ENCODE data around the gene FCMR.

The FCMR gene

GRCh38 chr1:206921772-206922265 lies at the start of gene FCMR:
FCMR (minus strand) TSS chr1:206921941; CDS start chr1:206921854, 87 bp downstream.
- no peaks in the 10 kb centered on the region for H3K9me2 ChIP-seq (replicated peaks; ENCODE audit: control insufficient read depth, low read length)
- peaks cover 17% of the 10 kb centered on the region for H3K27me3 ChIP-seq (ENCODE audit: control insufficient read depth, low read length)
- H3K27ac ChIP-seq (ENCODE audit: low read depth, low read length): peak within 1 kb of the TSS; percentile 68
- H3K4me2 ChIP-seq (ENCODE audit: low read length): peak within 1 kb of the TSS; percentile 85
- no peaks in the 10 kb centered on the region for H3K36me3 ChIP-seq (ENCODE audit: control insufficient read depth, low read length)
- TF ChIP-seq CTCF (IDR thresholded peaks at IDR 0.05; ENCODE audit: low read depth, low read length, poor library complexity, severe bottlenecking) (no peak), EZH2phosphoT487 (IDR thresholded peaks at IDR 0.05; ENCODE audit: borderline replicate concordance, low read length) (no peak)
- no peaks in the 10 kb centered on the region for H3K9me3 ChIP-seq (ENCODE audit: control insufficient read depth, insufficient read depth, low read length)
- H4K20me1 ChIP-seq (ENCODE audit: control insufficient read depth, insufficient read depth, low read depth, low read length): no peaks in the 10 kb centered on the region
- peaks cover 4% of the 10 kb centered on the region; the same call in 1 of the 2 replicates for H3F3A ChIP-seq (ENCODE audit: control insufficient read depth, insufficient read depth)
- H3K4me1 ChIP-seq (ENCODE audit: control insufficient read depth, low read length): peaks cover 51% of the 10 kb centered on the region
- H3K4me3 ChIP-seq (ENCODE audit: low read length): peak within 1 kb of the TSS; percentile 55
- no peaks in the 10 kb centered on the region for H3K79me2 ChIP-seq (ENCODE audit: control insufficient read depth, low read length)

DNA sequence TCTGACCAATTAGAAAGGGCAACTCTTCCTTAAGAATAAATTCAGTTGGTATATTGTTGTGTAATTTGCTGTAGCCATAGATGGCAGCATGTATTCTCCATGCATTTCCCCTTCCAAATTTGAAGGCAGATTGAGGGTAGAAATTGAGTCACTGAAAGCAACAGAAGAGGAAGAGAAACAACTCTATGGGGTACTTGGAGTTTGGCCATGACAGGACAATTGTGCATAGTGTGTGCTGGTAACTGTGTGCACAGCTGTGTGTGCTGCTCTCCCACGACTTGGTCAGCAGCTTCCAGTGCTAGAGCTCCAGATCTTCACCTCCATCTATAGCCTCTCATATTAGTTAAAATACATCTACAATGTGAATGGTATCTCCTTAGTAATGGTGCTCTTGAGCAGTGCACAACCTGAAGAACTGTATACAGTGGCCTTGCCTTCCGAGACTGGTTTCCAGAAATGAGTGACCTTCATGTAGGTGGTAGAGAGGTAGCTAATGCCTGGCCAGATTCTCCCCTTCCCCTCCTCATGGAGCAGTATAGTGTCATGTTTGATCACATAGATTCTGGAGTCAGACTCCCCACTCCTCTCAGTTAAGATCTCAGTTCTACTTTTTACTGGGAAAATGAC lies 49.4 kb upstream of the FCMR start:
- no peak overlapping the region for H3K27ac ChIP-seq (ENCODE audit: low read depth, low read length)
- H4K20me1 ChIP-seq (ENCODE audit: control insufficient read depth, insufficient read depth, low read depth, low read length): no peaks in the 10 kb centered on the region

DNA sequence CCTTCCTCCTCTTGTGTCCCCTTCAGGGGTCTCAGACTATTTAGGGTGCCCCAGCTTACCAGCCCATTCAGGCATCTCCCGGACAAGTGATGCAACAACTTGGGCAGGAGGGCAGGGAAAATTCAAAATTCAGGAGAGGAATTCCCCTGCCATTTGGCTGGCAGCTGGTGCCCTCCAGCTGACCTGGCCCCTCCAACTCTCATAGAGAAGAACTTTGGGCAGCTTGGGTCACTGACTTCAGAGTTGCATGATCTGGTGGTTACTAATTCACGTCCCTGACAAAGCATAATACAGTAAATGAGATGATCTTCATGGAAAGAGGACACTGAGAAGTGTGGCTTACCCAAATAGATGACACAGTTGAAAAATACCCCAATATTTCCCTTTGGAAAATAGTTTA lies 48.7 kb upstream of the FCMR start, which contains the start of gene FCAMR:
Gene FCAMR, minus strand, starts transcription at position 15 of the 400 bp plus-strand sequence. CDS start 335 bp downstream, outside the sequence.
- TF ChIP-seq CTCF (IDR thresholded peaks at IDR 0.05; ENCODE audit: low read depth, low read length, poor library complexity, severe bottlenecking) (no peak), EZH2phosphoT487 (IDR thresholded peaks at IDR 0.05; ENCODE audit: borderline replicate concordance, low read length) (no peak)
- no peaks in the 10 kb centered on the region for H3K36me3 ChIP-seq (ENCODE audit: control insufficient read depth, low read length)
- H3K9me3 ChIP-seq (ENCODE audit: control insufficient read depth, insufficient read depth, low read length): no peaks in the 10 kb centered on the region
- no peaks in the 10 kb centered on the region for H3K4me1 ChIP-seq (ENCODE audit: control insufficient read depth, low read length)
- H3K4me2 ChIP-seq (ENCODE audit: low read length): no peak within 1 kb of the TSS
- H4K20me1 ChIP-seq (ENCODE audit: control insufficient read depth, insufficient read depth, low read depth, low read length): no peaks in the 10 kb centered on the region
- H3K27me3 ChIP-seq (ENCODE audit: control insufficient read depth, low read length): peaks cover 42% of the 10 kb centered on the region
- H3K9me2 ChIP-seq (replicated peaks; ENCODE audit: control insufficient read depth, low read length): no peaks in the 10 kb centered on the region
- H3K79me2 ChIP-seq (ENCODE audit: control insufficient read depth, low read length): no peaks in the 10 kb centered on the region
- no peaks in the 10 kb centered on the region for H3F3A ChIP-seq (ENCODE audit: control insufficient read depth, insufficient read depth)
- no peak within 1 kb of the TSS for H3K27ac ChIP-seq (ENCODE audit: low read depth, low read length)
- H3K4me3 ChIP-seq (ENCODE audit: low read length): no peak within 1 kb of the TSS

More for the DNA sequence above, 49.4 kb upstream of the FCMR start:
- Histone ChIP-seq H3K4me2 (ENCODE audit: low read length) (no peak overlapping the region), H3K9me3 (ENCODE audit: control insufficient read depth, insufficient read depth, low read length) (no peaks in the 10 kb centered on the region), H3K27me3 (ENCODE audit: control insufficient read depth, low read length) (peaks cover 42% of the 10 kb centered on the region), H3F3A (ENCODE audit: control insufficient read depth, insufficient read depth) (no peaks in the 10 kb centered on the region), H3K36me3 (ENCODE audit: control insufficient read depth, low read length) (no peaks in the 10 kb centered on the region), H3K4me3 (ENCODE audit: low read length) (no peak overlapping the region), H3K4me1 (ENCODE audit: control insufficient read depth, low read length) (no peaks in the 10 kb centered on the region), H3K9me2 (replicated peaks; ENCODE audit: control insufficient read depth, low read length) (no peaks in the 10 kb centered on the region), H3K79me2 (ENCODE audit: control insufficient read depth, low read length) (no peaks in the 10 kb centered on the region)
- TF ChIP-seq CTCF (IDR thresholded peaks at IDR 0.05; ENCODE audit: low read depth, low read length, poor library complexity, severe bottlenecking) (no peak), EZH2phosphoT487 (IDR thresholded peaks at IDR 0.05; ENCODE audit: borderline replicate concordance, low read length) (no peak)

Measured in DOHH2 (cell line).